Stimulated activated naive CD8-positive, alpha-beta T cell treated with anti-CD3 and anti-CD28 coated beads, Interleukin-15, amount 100 ng/mL, for 72 hours (primary cell): ENCODE data around the gene MAOB.

Experiments used
- ATAC-seq: fragments of 150-1000 bp; cut with Tn5 transposase; 2 replicates; pipeline ENCODE4 v1.10.0; 2021; ENCODE audit warnings: mild to moderate bottlenecking, moderate library complexity
- DNase-seq, 2 donors: peaks; one replicate each; pipeline ENCODE4 v3.0.0; 2021 to 2022
- H3K27ac Mint-ChIP-seq, 2 donors: one replicate each; pipeline ENCODE4 v1.8.0; 2022; ENCODE audit warnings: mild to moderate bottlenecking in 2 of 2, mixed read lengths in 2 of 2, moderate library complexity in 2 of 2
- H3K27me3 Mint-ChIP-seq: one replicate; pipeline ENCODE4 v1.8.0; 2022; ENCODE audit warnings: mixed read lengths
- H3K4me1 Mint-ChIP-seq: one replicate; pipeline ENCODE4 v1.8.0; 2022; ENCODE audit warnings: mild to moderate bottlenecking, mixed read lengths
- H3K4me3 Mint-ChIP-seq, 2 donors: one replicate each; pipeline ENCODE4 v1.8.0; 2022; ENCODE audit warnings: mild to moderate bottlenecking in 2 of 2, mixed read lengths in 2 of 2, moderate library complexity in 1 of 2
- H3K9me3 Mint-ChIP-seq, 2 donors: one replicate each; pipeline ENCODE4 v1.8.0; 2022; ENCODE audit warnings: mixed read lengths in 2 of 2

Gene MAOB

GRCh38 chrX:43870758-43871419 is 11.4 kb downstream of the MAOB start:
- no peak for ATAC-seq
- Mint-ChIP-seq H3K27me3 (no peaks in the 10 kb centered on the region), H3K9me3 (no peaks in the 10 kb centered on the region), H3K4me3 (no peak overlapping the region), H3K27ac (no peak overlapping the region), H3K4me1 (no peaks in the 10 kb centered on the region)
- DNase-seq = no peak

- H3K27ac Mint-ChIP-seq = no peak overlapping the region
- H3K4me3 Mint-ChIP-seq = no peak overlapping the region
- no peaks in the 10 kb centered on the region for H3K9me3 Mint-ChIP-seq
- H3K4me1 Mint-ChIP-seq = no peaks in the 10 kb centered on the region
- DNase-seq = no peak
- no peak for ATAC-seq
- H3K27me3 Mint-ChIP-seq = no peaks in the 10 kb centered on the region
Measured at GRCh38 chrX:43870011-43870410, 12.2 kb downstream of the MAOB start.

GRCh38 chrX:43868791-43869190 is 13.5 kb downstream of the MAOB start:
- no peak overlapping the region for H3K27ac Mint-ChIP-seq
- no peaks in the 10 kb centered on the region for H3K9me3 Mint-ChIP-seq
- H3K27me3 Mint-ChIP-seq = no peaks in the 10 kb centered on the region
- DNase-seq (no peak), ATAC-seq (no peak)
- no peak overlapping the region for H3K4me3 Mint-ChIP-seq
- no peaks in the 10 kb centered on the region for H3K4me1 Mint-ChIP-seq

- ATAC-seq (no peak), DNase-seq (no peak)
- no peaks in the 10 kb centered on the region for H3K27me3 Mint-ChIP-seq
- no peaks in the 10 kb centered on the region for H3K4me1 Mint-ChIP-seq
- no peak overlapping the region for H3K4me3 Mint-ChIP-seq
- no peaks in the 10 kb centered on the region for H3K9me3 Mint-ChIP-seq
- H3K27ac Mint-ChIP-seq = no peak overlapping the region
Measured at GRCh38 chrX:43866423-43866822, 15.8 kb downstream of the MAOB start.

GRCh38 chrX:43865791-43866190 is 16.5 kb downstream of the MAOB start:
- Mint-ChIP-seq H3K27ac (no peak overlapping the region), H3K4me1 (no peaks in the 10 kb centered on the region), H3K9me3 (no peaks in the 10 kb centered on the region), H3K27me3 (no peaks in the 10 kb centered on the region), H3K4me3 (no peak overlapping the region)
- no peak for DNase-seq
- no peak for ATAC-seq

GRCh38 chrX:43862434-43862833 is 19.8 kb downstream of the MAOB start:
- DNase-seq (no peak), ATAC-seq (no peak)
- Mint-ChIP-seq H3K9me3 (no peaks in the 10 kb centered on the region), H3K27me3 (no peaks in the 10 kb centered on the region), H3K4me1 (no peaks in the 10 kb centered on the region), H3K27ac (no peak overlapping the region), H3K4me3 (no peak overlapping the region)

GRCh38 chrX:43861750-43862149 is 20.5 kb downstream of the MAOB start:
- no peak overlapping the region for H3K27ac Mint-ChIP-seq
- no peak for ATAC-seq
- no peaks in the 10 kb centered on the region for H3K27me3 Mint-ChIP-seq
- DNase-seq = no peak
- no peaks in the 10 kb centered on the region for H3K9me3 Mint-ChIP-seq
- H3K4me1 Mint-ChIP-seq = no peaks in the 10 kb centered on the region
- H3K4me3 Mint-ChIP-seq = no peak overlapping the region

GRCh38 chrX:43860646-43861370 is 21.4 kb downstream of the MAOB start:
- Mint-ChIP-seq H3K27me3 (no peaks in the 10 kb centered on the region), H3K4me3 (no peak overlapping the region), H3K4me1 (no peaks in the 10 kb centered on the region), H3K27ac (no peak overlapping the region), H3K9me3 (no peaks in the 10 kb centered on the region)
- ATAC-seq (no peak), DNase-seq (no peak)

GRCh38 chrX:43853225-43853828 is 28.9 kb downstream of the MAOB start:
- Mint-ChIP-seq H3K27ac (no peak overlapping the region), H3K9me3 (no peaks in the 10 kb centered on the region), H3K27me3 (no peaks in the 10 kb centered on the region), H3K4me3 (no peak overlapping the region), H3K4me1 (no peaks in the 10 kb centered on the region)
- DNase-seq (no peak), ATAC-seq (no peak)

- no peaks in the 10 kb centered on the region for H3K27me3 Mint-ChIP-seq
- no peak for ATAC-seq
- H3K4me3 Mint-ChIP-seq = no peak overlapping the region
- no peaks in the 10 kb centered on the region for H3K9me3 Mint-ChIP-seq
- H3K4me1 Mint-ChIP-seq = no peaks in the 10 kb centered on the region
- no peak overlapping the region for H3K27ac Mint-ChIP-seq
- no peak for DNase-seq
Measured at GRCh38 chrX:43850629-43851028, 31.6 kb downstream of the MAOB start.

- Mint-ChIP-seq H3K9me3 (no peaks in the 10 kb centered on the region), H3K27ac (no peak overlapping the region), H3K4me1 (no peaks in the 10 kb centered on the region), H3K4me3 (no peak overlapping the region), H3K27me3 (no peaks in the 10 kb centered on the region)
- DNase-seq (no peak), ATAC-seq (no peak)
Measured at GRCh38 chrX:43849173-43849572, 33.1 kb downstream of the MAOB start.

- DNase-seq (no peak), ATAC-seq (no peak)
- Mint-ChIP-seq H3K27me3 (no peaks in the 10 kb centered on the region), H3K27ac (no peak overlapping the region), H3K9me3 (no peaks in the 10 kb centered on the region), H3K4me1 (no peaks in the 10 kb centered on the region), H3K4me3 (no peak overlapping the region)
Measured at GRCh38 chrX:43847352-43847751, 34.9 kb downstream of the MAOB start.

- no peak overlapping the region for H3K4me3 Mint-ChIP-seq
- H3K9me3 Mint-ChIP-seq = no peaks in the 10 kb centered on the region
- no peak overlapping the region for H3K27ac Mint-ChIP-seq
- no peak for DNase-seq
- ATAC-seq = no peak
- H3K4me1 Mint-ChIP-seq = no peaks in the 10 kb centered on the region
- no peaks in the 10 kb centered on the region for H3K27me3 Mint-ChIP-seq
Measured at GRCh38 chrX:43846558-43846957, 35.7 kb downstream of the MAOB start.

- H3K27ac Mint-ChIP-seq = no peak overlapping the region
- H3K9me3 Mint-ChIP-seq = no peaks in the 10 kb centered on the region
- no peaks in the 10 kb centered on the region for H3K27me3 Mint-ChIP-seq
- H3K4me1 Mint-ChIP-seq = no peaks in the 10 kb centered on the region
- no peak overlapping the region for H3K4me3 Mint-ChIP-seq
- DNase-seq (no peak), ATAC-seq (no peak)
Measured at GRCh38 chrX:43845776-43846175, 36.5 kb downstream of the MAOB start.

GRCh38 chrX:43840265-43840664 is 42.0 kb downstream of the MAOB start:
- no peak overlapping the region for H3K4me3 Mint-ChIP-seq
- DNase-seq (no peak), ATAC-seq (no peak)
- H3K4me1 Mint-ChIP-seq = no peaks in the 10 kb centered on the region
- no peak overlapping the region for H3K27ac Mint-ChIP-seq
- H3K27me3 Mint-ChIP-seq = no peaks in the 10 kb centered on the region
- no peaks in the 10 kb centered on the region for H3K9me3 Mint-ChIP-seq

GRCh38 chrX:43836435-43837184 is 45.6 kb downstream of the MAOB start:
- no peak overlapping the region for H3K27ac Mint-ChIP-seq
- no peak overlapping the region for H3K4me3 Mint-ChIP-seq
- ATAC-seq = no peak
- H3K9me3 Mint-ChIP-seq = no peaks in the 10 kb centered on the region
- no peaks in the 10 kb centered on the region for H3K4me1 Mint-ChIP-seq
- no peak for DNase-seq
- H3K27me3 Mint-ChIP-seq = no peaks in the 10 kb centered on the region
